Activated T-helper 1 cell treated with anti-CD3 and anti-CD28 coated beads, Interleukin-2, amount 50 U/mL, for 16 hours (primary cell): ENCODE measurements around the gene TAX1BP1.

Experiments
- DNase-seq, 2 donors: peaks; one replicate each; pipeline ENCODE4 v3.0.0-alpha.2; 2020; ENCODE audit warnings: low read depth in 1 of 2, low spot score in 1 of 2

Gene TAX1BP1

GRCh38 chr7:27875061-27875460 lies 135.1 kb downstream of the TAX1BP1 start:
- no peak for DNase-seq

DNA sequence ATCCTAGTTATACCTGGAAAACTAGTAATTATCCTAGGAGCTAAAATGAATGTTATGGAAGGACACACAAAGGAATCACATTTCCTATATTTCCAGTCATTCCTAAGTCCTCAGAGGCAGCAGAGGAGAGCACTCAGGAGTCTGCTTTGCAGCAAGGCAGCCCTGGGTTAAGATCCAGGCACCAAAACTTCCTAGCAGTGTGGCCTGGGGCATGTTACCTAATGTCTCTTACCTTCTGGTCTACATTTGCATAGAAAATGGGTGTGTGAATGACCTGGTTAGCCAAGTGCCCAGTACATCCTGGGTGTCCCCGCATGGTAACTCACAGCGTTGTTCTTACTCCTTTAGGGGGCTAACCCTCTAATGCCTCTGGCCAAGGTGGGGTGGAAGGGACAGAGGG lies 135.9 kb downstream of the TAX1BP1 start:
- no peak for DNase-seq

GRCh38 chr7:27876756-27877155 lies 136.8 kb downstream of the TAX1BP1 start:
- DNase-seq = no peak
